Esophagus (tissue), 2 donors: ENCODE data around the gene MAP3K4. TPM values are rescaled to one million over a fixed set of nuclear protein-coding genes. Genes with fewer than 3 reads are reported as not detected.
"Not testable (repeated sequence)": the region's sequence is repeated elsewhere in the genome, so short reads cannot be mapped to it uniquely, and the experiment has no call there.

Experiments
- H3K27ac ChIP-seq, 2 donors: one replicate each; pipeline ENCODE4 v1.5.1; 2013; ENCODE audit warnings: low read depth in 2 of 2, mild to moderate bottlenecking in 2 of 2, inconsistent platforms in 1 of 2, low read length in 1 of 2, moderate library complexity in 1 of 2
- H3K27me3 ChIP-seq, 2 donors: one replicate each; pipeline ENCODE4 v1.6.1; 2013; ENCODE audit warnings: low read length in 2 of 2, control low read depth in 1 of 2, mild to moderate bottlenecking in 1 of 2; ENCODE audit not compliant: insufficient read depth in 2 of 2, control insufficient read depth in 1 of 2
- H3K36me3 ChIP-seq, 2 donors: one replicate each; pipeline ENCODE4 v1.6.1; 2013; ENCODE audit warnings: low read length in 1 of 2; ENCODE audit not compliant: control insufficient read depth in 2 of 2, insufficient read depth in 2 of 2
- H3K4me1 ChIP-seq, 2 donors: one replicate each; pipeline ENCODE4 v1.6.1; 2013; ENCODE audit warnings: low read length in 1 of 2; ENCODE audit not compliant: control insufficient read depth in 2 of 2, insufficient read depth in 2 of 2
- H3K4me3 ChIP-seq, 2 donors: one replicate each; pipeline ENCODE4 v1.5.1; 2013; ENCODE audit warnings: low read length in 2 of 2, mild to moderate bottlenecking in 2 of 2, low read depth in 1 of 2, moderate library complexity in 1 of 2
- H3K9me3 ChIP-seq, 2 donors: one replicate each; pipeline ENCODE4 v1.6.1; 2013; ENCODE audit warnings: mild to moderate bottlenecking in 2 of 2, low read depth in 1 of 2, low read length in 1 of 2, moderate library complexity in 1 of 2; ENCODE audit not compliant: control insufficient read depth in 2 of 2, insufficient read depth in 1 of 2
- WGBS, 2 donors: extraction: QIAGEN DNeasy Blood & Tissue Kit; methylation state at CpG; one replicate each; pipeline ENCODE4 v1.1.7; 2013; 5-methylcytosine and 5-hydroxymethylcytosine counted together
- polyA plus RNA-seq, 2 donors: library from polyadenylated mRNA; stranded (reverse); fragments of 200-250 nt; gene quantifications; one replicate each; pipeline ENCODE4 v1.2.3, GENCODE V29; 2013
- donor health status: healthy with polysubstance abuse.
- donor health status: Bipolar disorder and iron deficiency.

The MAP3K4 gene
- polyA plus RNA-seq, 2 donors: 15.9 to 17.3 TPM

GRCh38 chr6:160978141-160978901 lies 13.2 kb upstream of the MAP3K4 start:
- 77 to 88% methylated on average over 4 of the region's 4 CpGs for WGBS, 2 donors
- H3K4me1 ChIP-seq: no peaks in the 10 kb centered on the region
- H3K27ac ChIP-seq: no peak overlapping the region
- no peaks in the 10 kb centered on the region for H3K27me3 ChIP-seq
- H3K4me3 ChIP-seq: no peak overlapping the region
- H3K9me3 ChIP-seq: peaks cover 0 to under 1% of the 10 kb centered on the region in 2 donors
- H3K36me3 ChIP-seq: no peaks in the 10 kb centered on the region

DNA sequence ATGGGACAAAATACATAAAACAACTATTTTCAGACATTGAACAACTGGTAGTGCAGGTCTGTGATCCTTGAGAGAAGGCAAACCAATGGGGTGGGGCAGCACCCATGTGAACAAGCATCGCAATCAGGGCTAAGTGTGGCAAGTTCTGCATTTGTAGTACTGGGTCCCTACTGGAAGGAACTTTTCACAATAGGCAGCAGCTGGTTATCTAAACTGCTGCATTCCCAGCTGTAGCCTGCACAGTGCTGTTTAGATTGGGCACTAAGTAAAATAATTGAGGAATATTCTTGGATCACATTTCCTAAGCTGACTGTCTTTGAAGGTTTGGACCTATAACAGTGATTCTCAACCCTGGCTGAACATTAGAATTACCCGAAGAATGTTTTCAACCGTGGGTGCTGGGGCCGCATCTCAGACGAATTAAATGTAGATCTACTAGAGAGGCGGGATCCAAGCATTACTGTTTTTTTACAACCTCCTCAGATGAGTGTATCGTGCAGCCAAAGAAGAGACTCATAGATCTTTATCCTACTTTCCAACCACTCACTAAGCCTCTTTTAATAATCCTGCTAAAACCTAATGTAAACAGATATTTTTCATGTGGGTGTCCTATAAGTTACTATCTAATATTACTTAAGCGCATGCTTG lies 12.4 kb upstream of the MAP3K4 start:
- H3K4me1 ChIP-seq: no peaks in the 10 kb centered on the region
- H3K4me3 ChIP-seq: no peak overlapping the region
- H3K36me3 ChIP-seq: no peaks in the 10 kb centered on the region
- H3K9me3 ChIP-seq: peaks cover 3 to 5% of the 10 kb centered on the region in 2 donors
- WGBS, 2 donors: 45 to 55% methylated on average over 8 of the region's 8 CpGs
- no peak overlapping the region for H3K27ac ChIP-seq
- no peaks in the 10 kb centered on the region for H3K27me3 ChIP-seq

- not testable (repeated sequence) for H3K9me3 ChIP-seq, H3K27ac ChIP-seq, H3K27me3 ChIP-seq, H3K4me1 ChIP-seq, H3K36me3 ChIP-seq, H3K4me3 ChIP-seq
- 93 to 98% methylated on average over 3 of the region's 3 CpGs for WGBS, 2 donors
Measured at GRCh38 chr6:160983377-160983948, 8.1 kb upstream of the MAP3K4 start.

- 81 to 83% methylated on average over 3 of the region's 3 CpGs for WGBS, 2 donors
- H3K27ac ChIP-seq: no peak overlapping the region
- no peaks in the 10 kb centered on the region for H3K27me3 ChIP-seq
- no peaks in the 10 kb centered on the region for H3K4me1 ChIP-seq
- H3K9me3 ChIP-seq: peaks cover 3 to 5% of the 10 kb centered on the region in 2 donors
- H3K4me3 ChIP-seq: no peak overlapping the region
- H3K36me3 ChIP-seq: no peaks in the 10 kb centered on the region
Measured at GRCh38 chr6:160986851-160987250, 4.7 kb upstream of the MAP3K4 start.

- Histone ChIP-seq H3K27ac (no peak overlapping the region), H3K36me3 (no peaks in the 10 kb centered on the region), H3K4me3 (no peak overlapping the region), H3K27me3 (no peaks in the 10 kb centered on the region), H3K4me1 (no peaks in the 10 kb centered on the region), H3K9me3 (peaks cover 3 to 5% of the 10 kb centered on the region in 2 donors)
- WGBS, 2 donors: 75 to 82% methylated on average over 3 of the region's 3 CpGs
Measured at GRCh38 chr6:160987265-160987664, 4.3 kb upstream of the MAP3K4 start.

- Histone ChIP-seq H3K36me3 (no peaks in the 10 kb centered on the region), H3K27ac (peak overlapping the region; percentile 98 to 99), H3K4me3 (peak overlapping the region; percentile 88 to 95), H3K27me3 (no peaks in the 10 kb centered on the region), H3K4me1 (peaks cover 0 to under 1% of the 10 kb centered on the region in 2 donors), H3K9me3 (no peaks in the 10 kb centered on the region)
- 3 to 4% methylated on average over 15 of the region's 15 CpGs for WGBS, 2 donors
Measured at GRCh38 chr6:160990847-160991405, 643 bp upstream of the MAP3K4 start.

DNA sequence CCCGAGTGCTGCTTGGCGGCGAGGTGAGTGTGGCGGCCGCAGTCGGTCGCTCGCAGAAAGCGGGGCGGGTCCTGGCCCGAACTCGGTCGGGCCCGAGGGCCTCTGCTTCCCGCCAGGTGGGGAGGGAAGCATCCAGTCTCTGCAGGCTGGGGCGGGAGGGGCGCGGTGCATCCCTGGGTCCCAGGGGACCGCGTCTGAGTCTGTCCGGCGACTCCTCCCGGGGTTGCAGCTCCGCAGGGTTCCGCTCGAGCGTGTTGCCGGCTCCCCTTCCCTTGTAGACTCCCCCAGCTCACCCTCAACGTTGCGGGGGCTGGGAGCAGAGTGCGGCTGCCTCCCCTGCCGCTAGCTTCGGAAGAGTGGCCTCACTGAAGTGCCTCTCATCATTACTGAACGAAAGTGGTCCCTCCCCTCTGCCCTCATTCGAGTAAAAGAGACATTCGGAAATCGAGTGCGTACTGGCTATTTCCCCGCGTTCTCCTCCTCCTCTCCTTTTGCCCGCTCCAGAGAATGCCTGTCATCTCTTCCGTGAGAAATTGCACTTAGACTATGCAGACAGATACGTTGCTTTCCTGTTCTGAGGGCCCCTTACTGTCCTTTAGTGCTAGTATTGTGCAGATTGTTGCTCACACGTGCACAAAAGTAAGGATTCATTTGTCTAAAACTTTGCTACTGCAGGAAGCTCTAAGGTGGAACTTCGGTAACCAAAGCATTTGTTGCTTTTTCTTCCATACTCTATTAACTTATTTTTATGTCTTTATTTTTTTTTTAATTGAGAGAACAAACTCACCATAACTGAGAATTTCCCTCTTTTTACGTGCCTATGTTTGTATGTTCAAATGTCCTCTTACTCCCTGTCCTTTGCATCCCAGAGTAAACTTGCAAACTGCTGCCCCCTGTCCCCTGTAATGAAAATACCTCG lies 751 bp downstream of the MAP3K4 start:
- peak overlapping the region; percentile 98 to 99 for H3K27ac ChIP-seq
- 0% methylated on average over 47 of the region's 47 CpGs for WGBS, 2 donors
- no peaks in the 10 kb centered on the region for H3K27me3 ChIP-seq
- peaks cover 0 to 2% of the 10 kb centered on the region in 2 donors for H3K4me1 ChIP-seq
- H3K9me3 ChIP-seq: no peaks in the 10 kb centered on the region
- H3K4me3 ChIP-seq: peak overlapping the region; percentile 88 to 95
- H3K36me3 ChIP-seq: no peaks in the 10 kb centered on the region

GRCh38 chr6:160992980-160993314 lies 1.4 kb downstream of the MAP3K4 start:
- Histone ChIP-seq H3K4me3 (peak overlapping the region in 1 of 2 donors; percentile 88), H3K9me3 (no peaks in the 10 kb centered on the region), H3K27ac (no peak overlapping the region), H3K27me3 (no peaks in the 10 kb centered on the region), H3K36me3 (no peaks in the 10 kb centered on the region), H3K4me1 (peaks cover 0 to 2% of the 10 kb centered on the region in 2 donors)

GRCh38 chr6:160995271-160995670 lies 3.7 kb downstream of the MAP3K4 start:
- 37 to 60% methylated on average over 1 of the region's 1 CpG for WGBS, 2 donors

More at GRCh38 chr6:160995271-160995670, 3.7 kb downstream of the MAP3K4 start:
- peaks cover 0 to 2% of the 10 kb centered on the region in 2 donors for H3K4me1 ChIP-seq
- H3K36me3 ChIP-seq: no peaks in the 10 kb centered on the region
- no peaks in the 10 kb centered on the region for H3K27me3 ChIP-seq
- no peak overlapping the region for H3K4me3 ChIP-seq
- no peaks in the 10 kb centered on the region for H3K9me3 ChIP-seq
- peak overlapping the region in 1 of 2 donors; percentile 52 for H3K27ac ChIP-seq
